Measurements from ENCODE around the gene FDX2. TPM values are rescaled to one million over a fixed set of nuclear protein-coding genes. Genes with fewer than 3 reads are reported as not detected.

Gene FDX2
- total and polyA plus RNA-seq, 2 of the 8 experiments (the other 6 are each of a cell fraction or from before 2014, with no cell fraction given), result 27.0 to 64.4 TPM

GRCh38 chr19:10353793-10354391 is 38.1 kb upstream of the FDX2 start:
- peak overlapping the region; percentile 88 for H3K56ac ChIP-seq (replicated peaks; ENCODE audit: insufficient read length, low read depth, low read length)
- POLR2A ChIA-PET (ENCODE audit: partially characterized antibody), result interaction anchor here (0.6 to 2.2 kb wide), 11 partner anchors 9 to 262 kb away, joined by 3 to 15 read pairs (median 5); partner anchors contain the start of genes ICAM1, ICAM5, MRPL4 and RAVER1
- CTCF ChIA-PET (ENCODE audit: partially characterized antibody), result interaction anchor here (0.8 to 3.2 kb wide), 10 partner anchors 10 to 95 kb away, joined by 3 to 11 read pairs (median 4); partner anchors contain the start of genes ICAM5 and RAVER1
- no peak overlapping the region for H2AK5ac ChIP-seq (ENCODE audit: low read depth, low read length)
- H4K20me1 ChIP-seq (replicated peaks in 1 of 2; ENCODE audit: control insufficient read depth in 1 of 2, insufficient read depth in 2 of 2, low read length in 2 of 2), result no peaks in the 10 kb centered on the region
- H4K91ac ChIP-seq (replicated peaks; ENCODE audit: insufficient read length, low read length), result peak overlapping the region; percentile 80
- H2BK5ac ChIP-seq (ENCODE audit: low read depth, low read length), result peak overlapping the region; percentile 95; the same call in 1 of the 2 replicates
- H3K4ac ChIP-seq (replicated peaks; ENCODE audit: insufficient read length, low read depth, low read length), result no peak overlapping the region
- no peak overlapping the region for H3K23ac ChIP-seq (ENCODE audit: insufficient read length)
- peak; percentile 91 to 99 for DNase-seq (ENCODE audit: low read depth in 1 of 2, low spot score in 2 of 2)
- H3K27me3 ChIP-seq (replicated peaks in 1 of 4; ENCODE audit: control insufficient read depth in 3 of 4, extremely low read depth in 1 of 4, insufficient read depth in 3 of 4, low read length in 3 of 4), result no peaks in the 10 kb centered on the region
- 7% methylated on average over 32 of the region's 32 CpGs; no CpG with 5 or more reads in 1 of the 2 experiments for WGBS, 2 experiments (ENCODE audit: extremely low coverage in 1 of 2, insufficient coverage in 1 of 2, insufficient read length in 1 of 2, insufficient replicate concordance in 2 of 2, low coverage in 1 of 2, low lambda C conversion rate in 2 of 2, missing lambda C conversion rate in 1 of 2)
- H2BK20ac ChIP-seq (ENCODE audit: low read length), result no peak overlapping the region
- H3K4me1 ChIP-seq (replicated peaks in 1 of 4; ENCODE audit: control insufficient read depth in 3 of 4, insufficient read depth in 4 of 4, low read length in 3 of 4), result peaks cover 0 to 11% (median 8%) of the 10 kb centered on the region in 4 experiments; a peak in 5 of 7 replicates
- H3K36me3 ChIP-seq (ENCODE audit: control insufficient read depth in 2 of 4, insufficient read depth in 4 of 4, low read length in 3 of 4), result peaks cover 0 to 5% (median 2%) of the 10 kb centered on the region in 4 experiments; a peak in 2 of 8 replicates
- H2AFZ ChIP-seq (ENCODE audit: low read length), result no peak overlapping the region
- peaks cover 18% of the 10 kb centered on the region for H3K23me2 ChIP-seq (ENCODE audit: low read depth, low read length)
- no peak overlapping the region for H3K14ac ChIP-seq (ENCODE audit: insufficient read length)
- H2BK120ac ChIP-seq (replicated peaks; ENCODE audit: low read depth, low read length), result no peak overlapping the region
- 0 out of 2 replicates have a peak overlapping the region, but pooled peaks have one; percentile 68 for H2BK12ac ChIP-seq (ENCODE audit: low read depth, low read length)
- H3K9ac ChIP-seq (replicated peaks in 1 of 4; ENCODE audit: extremely low read depth in 1 of 4, low read depth in 3 of 4, low read length in 3 of 4), result peak overlapping the region in 3 of 4 experiments; percentile 29 to 72 (median 66); a peak in 5 of 7 replicates
- no peaks in the 10 kb centered on the region for H3K79me2 ChIP-seq (ENCODE audit: control insufficient read depth in 1 of 2, insufficient read depth in 2 of 2, low read length in 2 of 2)
- peak overlapping the region; percentile 61 to 69 (median 64) for H3K4me3 ChIP-seq (ENCODE audit: extremely low read depth in 1 of 4, insufficient read depth in 2 of 4, low read depth in 3 of 4, low read length in 4 of 4)
- peak overlapping the region; percentile 88 for H3K18ac ChIP-seq (ENCODE audit: extremely low read depth, low read length)
- H4K8ac ChIP-seq (ENCODE audit: extremely low read depth, insufficient read depth, low read length), result peak overlapping the region; percentile 90; the same call in 1 of the 2 replicates
- peak overlapping the region; percentile 68 for H3K27ac ChIP-seq (ENCODE audit: low read depth, low read length)
- peak overlapping the region; percentile 72 to 99 for H3K4me2 ChIP-seq (ENCODE audit: insufficient read depth in 1 of 2, low read depth in 2 of 2, low read length in 2 of 2)
- H2BK15ac ChIP-seq (ENCODE audit: low read length), result peak overlapping the region; percentile 72; the same call in 1 of the 2 replicates
- FAIRE-seq, result peak; percentile 94
- H3K79me1 ChIP-seq (ENCODE audit: low read depth, low read length), result no peaks in the 10 kb centered on the region
- no peaks in the 10 kb centered on the region for H3K9me3 ChIP-seq (ENCODE audit: insufficient read depth in 2 of 2, low read depth in 1 of 2, low read length in 1 of 2)
- peak overlapping the region; percentile 88 for H4K5ac ChIP-seq (ENCODE audit: insufficient read length, low read depth, low read length)
- TF ChIP-seq SRF (IDR thresholded peaks at IDR 0.05; ENCODE audit: low read depth, low read length) (no peak), HDAC2 (IDR thresholded peaks at IDR 0.05; ENCODE audit: borderline replicate concordance in 1 of 2, low read depth in 2 of 2, low read length in 2 of 2) (no peak), GABPA (IDR thresholded peaks at IDR 0.05; ENCODE audit: borderline replicate concordance, insufficient read depth, low read length) (no peak), KDM1A (IDR thresholded peaks at IDR 0.05; ENCODE audit: borderline replicate concordance, low read length) (no peak), CTBP2 (IDR thresholded peaks at IDR 0.05; ENCODE audit: borderline replicate concordance, insufficient read depth, insufficient read length, low read length) (no peak), CTCF (IDR thresholded peaks at IDR 0.05; ENCODE audit: control extremely low read depth in 1 of 3, insufficient read depth in 1 of 3, low read depth in 1 of 3, low read length in 3 of 3) (peak in 1 of 3 experiments; percentile 2; a peak in 1 of 4 replicates), ZNF274 (IDR thresholded peaks at IDR 0.05; ENCODE audit: borderline replicate concordance, extremely low read depth, low read length) (no peak)
